ENCODE measurements around the gene KRTAP10-6.
"Not testable (repeated sequence)": the region's sequence is repeated elsewhere in the genome, so short reads cannot be mapped to it uniquely, and the experiment has no call there.

The KRTAP10-6 gene

DNA sequence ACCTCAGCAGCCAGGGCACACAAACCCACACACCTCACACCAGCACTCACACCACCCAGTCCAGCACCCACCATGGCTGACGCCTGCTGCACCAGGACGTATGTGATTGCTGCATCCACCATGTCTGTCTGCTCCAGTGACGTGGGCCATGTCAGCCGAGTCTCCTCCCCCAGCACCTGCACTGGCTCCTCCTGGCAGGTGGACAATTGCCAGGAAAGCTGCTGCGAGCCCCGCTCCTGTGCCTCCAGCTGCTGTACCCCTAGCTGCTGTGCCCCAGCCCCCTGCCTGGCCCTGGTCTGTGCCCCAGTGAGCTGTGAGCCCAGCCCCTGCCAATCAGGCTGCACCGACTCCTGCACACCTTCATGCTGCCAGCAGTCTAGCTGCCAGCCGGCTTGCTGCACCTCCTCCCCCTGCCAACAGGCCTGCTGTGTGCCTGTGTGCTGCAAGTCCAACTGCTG is 19.8 kb upstream of the KRTAP10-6 start, which contains the start of gene KRTAP10-8:
TSS of gene KRTAP10-8 (plus strand) at position 51 of the 458 bp plus-strand sequence. CDS start at position 73, 22 bp downstream.
- no peak for DNase-seq (ENCODE audit: extremely low read depth, low read depth)
- H3K4me3 ChIP-seq (replicated peaks; ENCODE audit: low read depth, low read length): no peak within 1 kb of the TSS
- no peak for TF ChIP-seq CTCF (IDR thresholded peaks at IDR 0.05; ENCODE audit: low read depth, low read length, missing control alignments)

DNA sequence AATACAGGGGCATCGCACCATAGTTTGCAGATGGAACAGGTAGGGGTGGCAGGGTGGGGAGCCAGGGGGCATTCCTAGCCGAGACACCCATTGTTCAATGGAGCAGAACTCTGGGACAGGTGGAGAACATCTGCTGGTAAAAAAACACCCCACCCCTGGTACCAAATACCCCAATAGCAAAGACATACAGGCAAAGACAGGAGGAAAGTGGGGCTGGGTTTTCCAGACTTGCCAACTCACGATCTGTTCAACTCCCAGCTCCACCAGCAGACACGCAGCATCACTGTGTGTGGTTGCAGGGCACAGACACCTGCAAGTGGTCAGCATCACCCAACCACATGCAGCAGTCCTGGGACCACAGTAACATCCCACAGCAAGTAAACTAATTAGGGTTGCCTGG is 19.2 kb upstream of the KRTAP10-6 start:
- H3K4me3 ChIP-seq (replicated peaks; ENCODE audit: low read depth, low read length): no peak overlapping the region
- DNase-seq (ENCODE audit: extremely low read depth, low read depth): no peak
- TF ChIP-seq CTCF (IDR thresholded peaks at IDR 0.05; ENCODE audit: low read depth, low read length, missing control alignments): no peak

DNA sequence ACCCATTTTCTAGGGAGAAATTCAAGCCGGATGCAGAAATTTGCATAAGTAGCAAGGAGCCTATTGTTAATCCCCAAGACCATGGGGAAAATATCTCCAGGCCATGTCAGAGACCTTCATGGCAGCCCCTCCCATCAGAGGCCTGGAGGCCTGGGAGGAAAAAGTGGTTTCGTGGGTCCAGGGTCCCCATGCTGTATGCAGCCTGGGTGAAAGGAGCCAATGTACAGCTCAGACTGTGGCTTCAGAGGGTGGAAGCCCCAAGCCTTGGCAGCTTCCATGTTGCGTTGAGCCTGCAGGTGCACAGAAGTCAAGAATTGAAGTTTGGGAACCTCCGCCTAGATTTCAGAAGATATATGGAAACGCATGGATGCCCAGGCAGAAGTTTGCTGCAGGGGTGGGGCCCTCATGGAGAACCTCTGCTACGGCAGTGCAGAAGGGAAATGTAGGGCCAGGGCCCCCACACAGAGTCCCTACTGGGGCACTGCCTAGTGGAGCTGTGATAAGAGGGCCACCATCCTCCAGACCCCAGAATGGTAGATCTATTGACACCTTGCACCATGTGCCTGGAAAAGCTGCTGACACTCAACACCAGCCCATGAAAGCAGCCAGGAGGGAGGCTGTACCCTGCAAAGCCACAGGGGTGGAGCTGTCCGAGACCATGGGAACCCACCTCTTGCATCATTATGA is 18.0 kb upstream of the KRTAP10-6 start:
- H3K4me3 ChIP-seq (replicated peaks; ENCODE audit: low read depth, low read length); DNase-seq (ENCODE audit: extremely low read depth, low read depth): not testable (repeated sequence)

- no peak for TF ChIP-seq CTCF (IDR thresholded peaks at IDR 0.05; ENCODE audit: low read depth, low read length, missing control alignments)
These were observed 16.9 kb upstream of the KRTAP10-6 start for GRCh38 chr21:44609193-44609592.

DNA sequence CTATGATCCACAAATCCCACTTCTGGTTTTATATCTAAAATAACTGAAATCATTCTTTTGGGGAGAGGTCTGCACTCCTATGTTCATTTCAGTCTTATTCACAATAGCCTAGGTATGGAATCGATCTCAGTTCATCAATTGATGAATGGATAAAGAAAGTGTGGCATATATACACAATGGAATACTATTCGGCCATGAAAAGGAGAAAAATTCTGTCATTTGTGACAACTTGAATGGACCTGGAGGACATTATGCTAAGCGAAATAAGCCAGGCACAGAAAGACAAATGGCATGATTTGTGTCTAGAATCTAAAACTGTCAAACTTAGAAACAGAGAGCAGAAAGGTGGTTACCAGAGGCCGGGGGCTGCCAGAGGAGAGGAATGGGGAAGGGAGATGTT is 14.2 kb upstream of the KRTAP10-6 start:
- no peak for TF ChIP-seq CTCF (IDR thresholded peaks at IDR 0.05; ENCODE audit: low read depth, low read length, missing control alignments)
- no peak for DNase-seq (ENCODE audit: extremely low read depth, low read depth)
- H3K4me3 ChIP-seq (replicated peaks; ENCODE audit: low read depth, low read length): no peak overlapping the region

More at GRCh38 chr21:44609193-44609592, 16.9 kb upstream of the KRTAP10-6 start:
- H3K4me3 ChIP-seq (replicated peaks; ENCODE audit: low read depth, low read length): no peak overlapping the region
- DNase-seq (ENCODE audit: extremely low read depth, low read depth): no peak

- DNase-seq (ENCODE audit: extremely low read depth, low read depth): no peak
- no peak for TF ChIP-seq CTCF (IDR thresholded peaks at IDR 0.05; ENCODE audit: low read depth, low read length, missing control alignments)
These were observed 11.6 kb upstream of the KRTAP10-6 start for GRCh38 chr21:44603911-44604310.

GRCh38 chr21:44603109-44603875 is 11.0 kb upstream of the KRTAP10-6 start:
- DNase-seq (ENCODE audit: extremely low read depth, low read depth): no peak
- TF ChIP-seq CTCF (IDR thresholded peaks at IDR 0.05; ENCODE audit: low read depth, low read length, missing control alignments): no peak
- H3K4me3 ChIP-seq (replicated peaks; ENCODE audit: low read depth, low read length): no peak overlapping the region

More at GRCh38 chr21:44603911-44604310, 11.6 kb upstream of the KRTAP10-6 start:
- no peak overlapping the region for H3K4me3 ChIP-seq (replicated peaks; ENCODE audit: low read depth, low read length)

All from HFF-Myc (cell line).